ENCODE results near the gene KRT27. TPM values are rescaled to one million over a fixed set of nuclear protein-coding genes. Genes with fewer than 3 reads are reported as not detected.
A peak's percentile ranks its signal among the peaks of the same experiment; 100 is the strongest.

Gene KRT27
- total and polyA plus RNA-seq, 4 donors, result 0.14 to 1.5 (median 0.55) TPM

- DNase-seq, result peak in 2 of 3 donors; percentile 42 to 51
- H3K9me3 ChIP-seq (ENCODE audit: control insufficient read depth in 4 of 4, insufficient read depth in 3 of 4, low read length in 3 of 4), result peaks cover 0 to 2% (median under 1%) of the 10 kb centered on the region in 4 donors
- no peaks in the 10 kb centered on the region for H3K27me3 ChIP-seq (ENCODE audit: control insufficient read depth in 3 of 3, insufficient read depth in 3 of 3, low read length in 2 of 3)
- H3K9ac ChIP-seq (ENCODE audit: insufficient read depth in 1 of 2, low read length in 2 of 2), result no peak overlapping the region
- H3K27ac ChIP-seq (ENCODE audit: low read depth in 1 of 2, low read length in 1 of 2), result peak overlapping the region in 1 of 2 donors; percentile 98
- 54 to 60% methylated on average over 9 of the region's 9 CpGs for WGBS, 2 donors
- peaks cover 0 to 6% (median 2%) of the 10 kb centered on the region in 5 donors for H3K4me1 ChIP-seq (ENCODE audit: control insufficient read depth in 5 of 5, insufficient read depth in 5 of 5, low read length in 5 of 5)
- no peak for ATAC-seq (ENCODE audit: insufficient read depth, low FRiP score)
- H3K36me3 ChIP-seq (ENCODE audit: control insufficient read depth in 4 of 4, insufficient read depth in 4 of 4, low read length in 4 of 4), result peaks cover 0 to 7% (median 6%) of the 10 kb centered on the region in 4 donors
- H3K4me3 ChIP-seq, result peak overlapping the region; percentile 39
- TF ChIP-seq CTCF (IDR thresholded peaks at IDR 0.05; ENCODE audit: control extremely low read depth, extremely low read depth), result no peak
Measured at GRCh38 chr17:40819528-40820125, 37.3 kb upstream of the KRT27 start.

- TF ChIP-seq CTCF (IDR thresholded peaks at IDR 0.05; ENCODE audit: control extremely low read depth, extremely low read depth), result no peak
- H3K9me3 ChIP-seq (ENCODE audit: control insufficient read depth in 4 of 4, insufficient read depth in 3 of 4, low read length in 3 of 4), result peaks cover 0 to 2% (median under 1%) of the 10 kb centered on the region in 4 donors
Measured at GRCh38 chr17:40818733-40819527, 36.6 kb upstream of the KRT27 start.

GRCh38 chr17:40818343-40818732 is 36.0 kb upstream of the KRT27 start:
- TF ChIP-seq CTCF (IDR thresholded peaks at IDR 0.05; ENCODE audit: control extremely low read depth, extremely low read depth), result no peak
- DNase-seq (no peak), ATAC-seq (ENCODE audit: insufficient read depth, low FRiP score) (no peak)
- Histone ChIP-seq H3K9ac (ENCODE audit: insufficient read depth in 1 of 2, low read length in 2 of 2) (peak overlapping the region; percentile 8 to 63), H3K4me3 (peak overlapping the region; percentile 97), H3K27me3 (ENCODE audit: control insufficient read depth in 3 of 3, insufficient read depth in 3 of 3, low read length in 2 of 3) (no peaks in the 10 kb centered on the region), H3K4me1 (ENCODE audit: control insufficient read depth in 5 of 5, insufficient read depth in 5 of 5, low read length in 5 of 5) (peaks cover 0 to 6% (median 2%) of the 10 kb centered on the region in 5 donors), H3K27ac (ENCODE audit: low read depth in 1 of 2, low read length in 1 of 2) (peak overlapping the region in 1 of 2 donors; percentile 98), H3K36me3 (ENCODE audit: control insufficient read depth in 4 of 4, insufficient read depth in 4 of 4, low read length in 4 of 4) (peaks cover 0 to 7% (median 6%) of the 10 kb centered on the region in 4 donors), H3K9me3 (ENCODE audit: control insufficient read depth in 4 of 4, insufficient read depth in 3 of 4, low read length in 3 of 4) (peaks cover 0 to 2% (median under 1%) of the 10 kb centered on the region in 4 donors)
- 25 to 31% methylated on average over 7 of the region's 7 CpGs for WGBS, 2 donors

More at GRCh38 chr17:40818733-40819527, 36.6 kb upstream of the KRT27 start:
- peak; percentile 86 for ATAC-seq (ENCODE audit: insufficient read depth, low FRiP score)
- 2% methylated on average over 63 to 73 of the region's 73 CpGs for WGBS, 2 donors
- peak; percentile 86 to 91 (median 91) for DNase-seq
- H3K4me1 ChIP-seq (ENCODE audit: control insufficient read depth in 5 of 5, insufficient read depth in 5 of 5, low read length in 5 of 5), result peaks cover 0 to 6% (median 2%) of the 10 kb centered on the region in 5 donors
- no peaks in the 10 kb centered on the region for H3K27me3 ChIP-seq (ENCODE audit: control insufficient read depth in 3 of 3, insufficient read depth in 3 of 3, low read length in 2 of 3)
- peak overlapping the region in 1 of 2 donors; percentile 73 for H3K9ac ChIP-seq (ENCODE audit: insufficient read depth in 1 of 2, low read length in 2 of 2)
- H3K27ac ChIP-seq (ENCODE audit: low read depth in 1 of 2, low read length in 1 of 2), result peak overlapping the region; percentile 98
- H3K36me3 ChIP-seq (ENCODE audit: control insufficient read depth in 4 of 4, insufficient read depth in 4 of 4, low read length in 4 of 4), result peaks cover 0 to 7% (median 6%) of the 10 kb centered on the region in 4 donors
- peak overlapping the region; percentile 97 for H3K4me3 ChIP-seq
